B cell (primary cell): Measurements from ENCODE around the gene SH3GL3.

Experiments used
- CTCF ChIP-seq: fragments of 200-600 bp; IDR thresholded peaks from one replicate; pipeline ENCODE4 v1.8.0; 2022; ENCODE audit warnings: antibody characterized with exemption, mild to moderate bottlenecking
- EZH2 ChIP-seq: IDR thresholded peaks from 2 replicates; pipeline ENCODE4 v1.6.1; 2012; ENCODE audit warnings: borderline replicate concordance, low read depth, mild to moderate bottlenecking, moderate library complexity, low read length; ENCODE audit not compliant: insufficient read depth, poor library complexity, severe bottlenecking

- TF ChIP-seq CTCF (no peak), EZH2 (no peak)
These were observed 212.3 kb downstream of the SH3GL3 start for GRCh38 chr15:83659417-83659812.
